AG04450 (cell line): ENCODE data around the gene ABCF1. TPM values are rescaled to one million over a fixed set of nuclear protein-coding genes. Genes with fewer than 3 reads are reported as not detected.

Experiments used
- CTCF ChIA-PET: fragments of 300-600, 350-600 bp; formaldehyde crosslinking; extraction: SDS; loops from one replicate; lab custom pipeline; 2022; ENCODE audit warnings: antibody characterized with exemption, inconsistent platforms; lab: Charles Lee
- POLR2A ChIA-PET: fragments of 350-600 bp; formaldehyde crosslinking; extraction: SDS; loops from one replicate; lab custom pipeline; 2021; ENCODE audit warnings: antibody characterized with exemption, inconsistent platforms; lab: Yijun Ruan, JAX
- DNase-seq: peaks from one replicate; pipeline ENCODE4 v3.0.0-alpha.2; 2011; ENCODE audit warnings: low read depth, low spot score
- H3K27ac ChIP-seq: one replicate; pipeline ENCODE4 v1.5.1; 2012; ENCODE audit warnings: low read depth, low read length, control low read depth
- H3K27me3 ChIP-seq: one replicate; pipeline ENCODE4 v1.6.0; 2012; ENCODE audit warnings: low read length; ENCODE audit not compliant: control insufficient read depth, insufficient read depth
- H3K4me3 ChIP-seq: 2 replicates; pipeline ENCODE4 v1.5.1; 2011; ENCODE audit warnings: mild to moderate bottlenecking, low read depth, low read length, control low read depth
- H3K9me3 ChIP-seq: 2 replicates; pipeline ENCODE4 v1.5.1; 2012; ENCODE audit warnings: low read length; ENCODE audit not compliant: control insufficient read depth, insufficient read depth
- CTCF ChIP-seq: IDR thresholded peaks from 2 replicates; pipeline ENCODE4 v1.5.1; 2011; ENCODE audit warnings: low read depth, low read length, control low read depth, inconsistent platforms
- polyA plus RNA-seq: library from polyadenylated mRNA; depleted of rRNA; stranded (reverse); fragments of >200 nt; gene quantifications from 2 replicates; pipeline ENCODE4 v1.2.3, GENCODE V29; 2011

The ABCF1 gene
- polyA plus RNA-seq, 1 experiment = 32.3 TPM

- ChIA-PET POLR2A (interaction anchor here (4.4 kb wide), 1 partner anchor 10 kb away, joined by 17 read pairs; no protein-coding TSS in a partner anchor), CTCF (interaction anchor here (0.5 kb wide), 1 partner anchor 47 kb away, joined by 3 read pairs; no protein-coding TSS in a partner anchor)
- H3K4me3 ChIP-seq = no peak overlapping the region
- H3K9me3 ChIP-seq = no peaks in the 10 kb centered on the region
- H3K27ac ChIP-seq = no peak overlapping the region
- DNase-seq = no peak
- H3K27me3 ChIP-seq = no peaks in the 10 kb centered on the region
- no peak for TF ChIP-seq CTCF
Observed at GRCh38 chr6:30603961-30604360, 32.7 kb downstream of the ABCF1 start.

- CTCF ChIA-PET = interaction anchor here (0.8 to 1.5 kb wide), 3 partner anchors 13 to 78 kb away, joined by 3 to 11 read pairs (median 4); partner anchors contain the start of gene DHX16
Observed at GRCh38 chr6:30610065-30610464, 38.8 kb downstream of the ABCF1 start.

GRCh38 chr6:30611150-30611855 is 40.1 kb downstream of the ABCF1 start:
- H3K4me3 ChIP-seq = no peak overlapping the region
- TF ChIP-seq CTCF = no peak
- ChIA-PET CTCF (interaction anchor here (0.6 to 3.3 kb wide), 7 partner anchors 14 to 129 kb away, joined by 3 to 28 read pairs (median 6); partner anchors contain the start of gene DHX16), POLR2A (interaction anchor here (1.5 to 1.6 kb wide), 2 partner anchors 11 to 21 kb away, joined by 3 to 7 read pairs; no protein-coding TSS in a partner anchor)
- no peak overlapping the region for H3K27ac ChIP-seq
- no peak for DNase-seq
- H3K9me3 ChIP-seq = no peaks in the 10 kb centered on the region
- no peaks in the 10 kb centered on the region for H3K27me3 ChIP-seq

More at GRCh38 chr6:30610065-30610464, 38.8 kb downstream of the ABCF1 start:
- no peak for DNase-seq
- POLR2A ChIA-PET = interaction anchor here (0.6 to 1.6 kb wide), 4 partner anchors 9 to 98 kb away, joined by 3 to 7 read pairs (median 4); no protein-coding TSS in a partner anchor
- Histone ChIP-seq H3K27me3 (no peaks in the 10 kb centered on the region), H3K9me3 (no peaks in the 10 kb centered on the region), H3K27ac (no peak overlapping the region), H3K4me3 (no peak overlapping the region)
- no peak for TF ChIP-seq CTCF

- DNase-seq = no peak
- no peaks in the 10 kb centered on the region for H3K9me3 ChIP-seq
- TF ChIP-seq CTCF = no peak
- no peaks in the 10 kb centered on the region for H3K27me3 ChIP-seq
- no peak overlapping the region for H3K4me3 ChIP-seq
- H3K27ac ChIP-seq = no peak overlapping the region
- POLR2A ChIA-PET = interaction anchor here (0.8 to 4.7 kb wide), 4 partner anchors 13 to 130 kb away, joined by 3 to 69 read pairs (median 8); partner anchors contain the start of gene ABCF1
- CTCF ChIA-PET = interaction anchor here (1.9 to 3.3 kb wide), 3 partner anchors 15 to 130 kb away, joined by 6 to 28 read pairs (median 18); no protein-coding TSS in a partner anchor
Observed at GRCh38 chr6:30611856-30612194, 40.6 kb downstream of the ABCF1 start.
